Testis (tissue), 3 donors: Measurements from ENCODE around the gene ERBB4. TPM values are rescaled to one million over a fixed set of nuclear protein-coding genes. Genes with fewer than 3 reads are reported as not detected.
"Not testable (repeated sequence)": the region's sequence is repeated elsewhere in the genome, so short reads cannot be mapped to it uniquely, and the experiment has no call there.

Source experiments
- DNase-seq: peaks from one replicate; pipeline ENCODE4 v3.0.0-alpha.2; 2019
- H3K27ac ChIP-seq, 2 donors: fragments of 200-600 bp; sonication (generic); one replicate each; pipeline ENCODE4 v1.5.1; 2019
- H3K27me3 ChIP-seq: fragments of 200-600 bp; sonication (generic); one replicate; pipeline ENCODE4 v1.5.1; 2019
- H3K36me3 ChIP-seq: fragments of 200-600 bp; sonication (generic); one replicate; pipeline ENCODE4 v1.5.1; 2017; ENCODE audit warnings: low read depth; ENCODE audit errors: missing control alignments
- H3K4me1 ChIP-seq: fragments of 200-600 bp; sonication (generic); one replicate; pipeline ENCODE4 v1.5.1; 2019
- H3K4me3 ChIP-seq, 2 donors: fragments of 200-600 bp; sonication (generic); one replicate each; pipeline ENCODE4 v1.5.1; 2017 to 2019
- H3K9me3 ChIP-seq: fragments of 200-600 bp; sonication (generic); one replicate; pipeline ENCODE4 v1.5.1; 2017
- POLR2A ChIP-seq: fragments of 450-650 bp; IDR thresholded peaks from one replicate; pipeline ENCODE4 v1.6.1; 2017; ENCODE audit warnings: antibody characterized with exemption, mild to moderate bottlenecking, moderate library complexity
- whole genome bisulfite sequencing, 2 donors: methylation state at CpG; one replicate each; pipeline ENCODE4 v1.1.5; 2018; 5-methylcytosine and 5-hydroxymethylcytosine counted together
- intact Hi-C: fragments of 100-400 bp; cut with DNase I; formaldehyde crosslinking; loops from one replicate; pipeline ENCODE4 v1.15.1; 2023; ENCODE audit warnings: low total_unique reads
- polyA plus RNA-seq: library from polyadenylated mRNA; stranded (reverse); fragments of 350-450 nt; fragmentation: Illumina TruSeq; extraction: RNeasy Lipid Tissue Mini Kit (QIAGEN cat#74804); gene quantifications from one replicate; pipeline ENCODE4 v1.2.3, GENCODE V29; 2014; ENCODE audit warnings: low read depth, low replicate concordance; ENCODE audit not compliant: insufficient read depth
- total RNA-seq, 2 donors: library from RNA; depleted of rRNA; stranded (reverse); fragments of >200 nt; gene quantifications; one replicate each; pipeline ENCODE4 v1.2.3, GENCODE V29; 2016
- TF ChIP-seq, protein P1 (sequence below), 3 experiments: fragments of 450-650 bp in 2 of 3; fragments of 200-600 bp in 1 of 3; sonication (generic) in 1 of 3; IDR thresholded peaks; one replicate each; pipeline ENCODE4 v1.5.1; 2016 to 2019; ENCODE audit warnings: antibody characterized with exemption in 3 of 3, mild to moderate bottlenecking in 2 of 3, moderate library complexity in 1 of 3

ERBB4 gene
- total and polyA plus RNA-seq, 3 donors from 2014 or later: 6.1 to 62.7 (median 47.7) TPM

DNA sequence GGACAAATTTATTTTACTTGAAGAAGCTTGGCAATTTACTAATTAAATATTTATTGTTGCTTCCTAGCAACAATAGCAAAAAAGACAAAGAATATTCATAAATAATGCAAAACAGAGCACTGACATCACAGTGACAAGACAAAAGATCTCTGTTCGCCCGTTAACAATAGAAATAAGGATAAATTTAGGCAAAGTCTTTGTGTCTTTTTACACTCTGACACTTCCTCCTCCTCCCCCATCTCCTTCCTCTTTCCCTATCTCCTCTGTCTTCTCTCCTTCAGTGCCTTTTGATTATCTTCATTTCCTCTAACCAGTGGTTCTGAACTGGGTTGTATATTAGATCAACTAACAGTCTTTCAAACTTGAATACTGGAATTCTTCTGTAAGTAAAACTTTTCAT lies 808.4 kb downstream of the ERBB4 start:
- Histone ChIP-seq H3K9me3 (no peaks in the 10 kb centered on the region), H3K27ac (no peak overlapping the region), H3K27me3 (no peaks in the 10 kb centered on the region), H3K36me3 (no peaks in the 10 kb centered on the region), H3K4me1 (peaks cover 3% of the 10 kb centered on the region), H3K4me3 (no peak overlapping the region)
- WGBS, 2 donors: 71 to 72% methylated on average over 2 of the region's 2 CpGs
- no peak for TF ChIP-seq POLR2A
- TF ChIP-seq, protein P1, sequence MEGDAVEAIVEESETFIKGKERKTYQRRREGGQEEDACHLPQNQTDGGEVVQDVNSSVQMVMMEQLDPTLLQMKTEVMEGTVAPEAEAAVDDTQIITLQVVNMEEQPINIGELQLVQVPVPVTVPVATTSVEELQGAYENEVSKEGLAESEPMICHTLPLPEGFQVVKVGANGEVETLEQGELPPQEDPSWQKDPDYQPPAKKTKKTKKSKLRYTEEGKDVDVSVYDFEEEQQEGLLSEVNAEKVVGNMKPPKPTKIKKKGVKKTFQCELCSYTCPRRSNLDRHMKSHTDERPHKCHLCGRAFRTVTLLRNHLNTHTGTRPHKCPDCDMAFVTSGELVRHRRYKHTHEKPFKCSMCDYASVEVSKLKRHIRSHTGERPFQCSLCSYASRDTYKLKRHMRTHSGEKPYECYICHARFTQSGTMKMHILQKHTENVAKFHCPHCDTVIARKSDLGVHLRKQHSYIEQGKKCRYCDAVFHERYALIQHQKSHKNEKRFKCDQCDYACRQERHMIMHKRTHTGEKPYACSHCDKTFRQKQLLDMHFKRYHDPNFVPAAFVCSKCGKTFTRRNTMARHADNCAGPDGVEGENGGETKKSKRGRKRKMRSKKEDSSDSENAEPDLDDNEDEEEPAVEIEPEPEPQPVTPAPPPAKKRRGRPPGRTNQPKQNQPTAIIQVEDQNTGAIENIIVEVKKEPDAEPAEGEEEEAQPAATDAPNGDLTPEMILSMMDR (IDR thresholded peaks at IDR 0.05): no peak
- intact Hi-C loops: no loop called here
- DNase-seq: no peak

DNA sequence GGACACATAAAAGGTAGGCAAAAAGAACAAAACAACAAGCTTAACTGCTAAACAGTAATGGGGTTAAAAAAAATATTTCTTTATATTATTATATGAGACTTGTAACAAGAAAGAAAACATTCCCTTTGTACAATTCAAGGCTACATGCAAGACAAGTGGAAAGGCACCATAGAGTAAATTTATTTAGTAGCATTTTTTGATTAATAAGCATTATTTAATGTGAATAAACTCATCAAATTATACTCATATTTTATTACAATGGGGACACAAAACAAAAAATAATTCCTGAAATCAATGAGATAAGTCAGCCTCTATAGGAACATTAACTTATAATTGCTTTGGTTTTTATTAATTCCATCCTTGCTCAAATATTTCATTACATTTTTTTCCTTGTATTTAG lies 809.2 kb downstream of the ERBB4 start:
- no peak for DNase-seq
- Histone ChIP-seq H3K4me3 (no peak overlapping the region), H3K27ac (no peak overlapping the region), H3K36me3 (no peaks in the 10 kb centered on the region), H3K9me3 (no peaks in the 10 kb centered on the region), H3K4me1 (peaks cover 3% of the 10 kb centered on the region), H3K27me3 (no peaks in the 10 kb centered on the region)
- intact Hi-C loops: no loop called here
- TF ChIP-seq, protein P1 (IDR thresholded peaks at IDR 0.05): no peak
- TF ChIP-seq POLR2A: no peak

DNA sequence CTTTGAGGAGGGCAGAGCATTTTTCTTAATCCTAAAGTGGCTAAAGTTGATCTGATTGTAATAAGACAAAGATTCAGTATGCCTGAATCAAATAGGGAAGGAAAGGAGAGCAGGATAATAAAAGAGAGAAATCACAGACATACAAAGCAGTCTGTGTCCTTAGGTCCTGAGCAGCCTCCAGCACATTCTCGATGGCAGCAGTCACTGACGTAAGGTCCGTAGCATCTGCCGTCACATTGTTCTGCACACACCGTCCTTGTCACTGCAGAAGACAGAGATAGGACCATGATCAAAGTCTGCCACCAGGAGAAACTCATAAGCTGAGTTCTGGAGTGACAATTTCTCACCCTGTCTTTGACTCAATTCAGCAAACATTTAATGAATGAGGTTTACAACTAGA lies 813.7 kb downstream of the ERBB4 start:
- WGBS, 2 donors: 68 to 76% methylated on average over 5 of the region's 5 CpGs
- peaks cover 16% of the 10 kb centered on the region for H3K4me1 ChIP-seq
- TF ChIP-seq, protein P1 (IDR thresholded peaks at IDR 0.05): no peak
- TF ChIP-seq POLR2A: no peak
- no peaks in the 10 kb centered on the region for H3K9me3 ChIP-seq
- peak; percentile 77 for DNase-seq
- no peaks in the 10 kb centered on the region for H3K36me3 ChIP-seq
- H3K4me3 ChIP-seq: no peak overlapping the region
- H3K27me3 ChIP-seq: no peaks in the 10 kb centered on the region
- intact Hi-C loops: no loop called here
- H3K27ac ChIP-seq: peak overlapping the region in 1 of 2 donors; percentile 66

DNA sequence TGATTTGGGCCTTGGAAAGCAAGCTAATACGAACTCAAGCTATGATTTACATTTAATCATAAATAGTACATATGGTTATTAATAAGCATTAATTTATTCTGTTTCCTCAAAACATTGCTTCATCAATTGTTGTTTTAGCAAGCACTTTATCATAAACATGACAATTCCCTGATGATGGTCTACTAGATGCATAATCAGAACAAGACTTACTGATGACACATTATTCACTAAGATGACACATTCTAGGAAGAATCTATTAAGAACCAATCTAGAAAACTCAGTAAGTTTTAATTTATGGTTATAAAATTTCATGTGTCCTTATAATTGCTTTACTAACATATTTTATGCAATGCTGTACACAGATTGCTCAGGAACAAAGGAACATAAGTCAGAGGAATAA lies 815.2 kb downstream of the ERBB4 start:
- TF ChIP-seq, protein P1 (IDR thresholded peaks at IDR 0.05): no peak
- TF ChIP-seq POLR2A: no peak
- H3K9me3 ChIP-seq: no peaks in the 10 kb centered on the region
- peaks cover 16% of the 10 kb centered on the region for H3K4me1 ChIP-seq
- H3K36me3 ChIP-seq: no peaks in the 10 kb centered on the region
- peak overlapping the region; percentile 27 to 53 for H3K27ac ChIP-seq
- intact Hi-C loops: no loop called here
- DNase-seq: no peak
- no peaks in the 10 kb centered on the region for H3K27me3 ChIP-seq
- H3K4me3 ChIP-seq: no peak overlapping the region
- WGBS, 2 donors: 86 to 89% methylated on average over 1 of the region's 1 CpG

DNA sequence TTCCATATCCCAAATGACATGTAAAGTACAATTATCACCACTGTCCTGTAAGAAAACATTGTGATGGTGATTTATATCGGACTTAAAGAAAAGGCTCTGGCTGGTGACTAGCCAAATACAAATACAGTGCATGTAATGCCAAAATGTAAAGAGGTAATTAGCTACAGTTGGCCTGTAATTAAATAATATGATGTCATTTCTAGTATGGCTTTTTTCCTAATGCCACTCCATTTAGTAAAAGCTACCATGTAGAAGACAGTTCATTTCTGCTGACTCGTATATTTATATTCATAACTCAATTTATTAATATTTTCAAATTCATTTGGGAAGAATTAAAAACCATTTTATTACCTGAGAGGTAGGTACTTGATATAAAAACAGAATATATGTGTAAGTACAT lies 815.7 kb downstream of the ERBB4 start:
- peak overlapping the region; percentile 27 to 53 for H3K27ac ChIP-seq
- no peak overlapping the region for H3K4me3 ChIP-seq
- peaks cover 16% of the 10 kb centered on the region for H3K4me1 ChIP-seq
- no peak for DNase-seq
- 91 to 92% methylated on average over 2 of the region's 2 CpGs for WGBS, 2 donors
- no peaks in the 10 kb centered on the region for H3K36me3 ChIP-seq
- no peaks in the 10 kb centered on the region for H3K27me3 ChIP-seq
- no peak for TF ChIP-seq POLR2A
- TF ChIP-seq, protein P1 (IDR thresholded peaks at IDR 0.05): no peak
- H3K9me3 ChIP-seq: no peaks in the 10 kb centered on the region
- intact Hi-C loops: no loop called here

DNA sequence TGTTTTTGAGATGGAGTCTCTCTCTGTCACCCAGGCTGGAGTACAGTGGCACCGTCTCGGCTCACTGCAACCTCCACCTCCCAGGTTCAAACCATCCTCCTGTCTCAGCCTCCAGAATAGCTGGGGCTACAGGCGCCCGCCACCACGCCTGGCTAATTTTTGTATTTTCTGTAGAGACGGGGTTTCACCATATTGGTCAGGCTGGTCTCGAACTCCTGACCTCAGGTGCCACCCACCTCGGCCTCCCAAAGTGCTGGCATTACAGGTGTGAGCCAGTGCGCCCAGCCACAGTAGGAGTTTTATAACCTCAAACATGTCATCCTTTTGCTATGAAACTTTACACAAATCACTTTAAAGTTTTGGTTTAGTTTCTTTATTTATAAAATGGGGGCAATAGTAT lies 816.7 kb downstream of the ERBB4 start:
- H3K36me3 ChIP-seq, H3K4me3 ChIP-seq, intact Hi-C loops, H3K27ac ChIP-seq, DNase-seq, H3K9me3 ChIP-seq, H3K27me3 ChIP-seq: not testable (repeated sequence)
- peaks cover 16% of the 10 kb centered on the region for H3K4me1 ChIP-seq
- 87 to 89% methylated on average over 9 of the region's 9 CpGs for WGBS, 2 donors
